PFSK-1 (cell line): ENCODE results near the gene FAM219A.

Experiments
- POLR2AphosphoS5 ChIP-seq: IDR thresholded peaks from 2 replicates; pipeline ENCODE4 v1.6.1; 2012; ENCODE audit warnings: low read depth, mild to moderate bottlenecking, control low read depth, low read length, moderate library complexity
- REST ChIP-seq, 2 experiments: IDR thresholded peaks; 2 replicates each; pipeline versions ENCODE4 v1.6.1 to v1.8.0; 2011 to 2012; ENCODE audit warnings: low read depth in 2 of 2, low read length in 2 of 2, control low read depth in 1 of 2, inconsistent platforms in 1 of 2, mild to moderate bottlenecking in 1 of 2, moderate library complexity in 1 of 2; ENCODE audit not compliant: insufficient read depth in 1 of 2

GRCh38 chr9:34408173-34408572, 50.2 kb downstream of the FAM219A start:
- TF ChIP-seq REST (IDR thresholded peaks at IDR 0.05; ENCODE audit: insufficient read depth in 1 of 2, low read depth in 2 of 2, low read length in 2 of 2), result no peak
- TF ChIP-seq POLR2AphosphoS5, result no peak
